ENCODE data around the gene ADGRG4. TPM values are rescaled to one million over a fixed set of nuclear protein-coding genes. Genes with fewer than 3 reads are reported as not detected.

ADGRG4 gene
- total and polyA plus RNA-seq, 2 of the 8 experiments (the other 6 are each of a cell fraction or from before 2014, with no cell fraction given) = not detected

DNA sequence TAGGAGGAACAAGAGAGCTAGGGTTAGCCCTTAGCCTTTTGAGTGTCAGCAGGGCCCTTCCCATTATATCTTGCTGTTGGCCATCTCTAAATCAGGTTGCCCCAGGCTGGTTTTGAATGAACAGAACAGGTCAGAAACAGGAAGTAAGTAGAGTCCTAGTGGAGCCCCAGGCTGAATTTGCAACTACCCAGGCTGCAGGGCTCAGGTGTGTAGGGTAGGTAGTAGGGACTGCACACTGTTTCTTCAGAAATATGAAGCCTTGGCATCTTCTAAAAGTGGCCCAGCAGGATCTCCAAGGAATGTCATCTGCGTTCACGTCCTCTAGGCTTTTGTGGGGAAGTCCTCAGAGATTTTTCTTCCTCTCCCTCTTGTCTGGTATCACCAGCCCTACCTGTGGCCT, 90.2 kb downstream of the ADGRG4 start:
- H3K9ac ChIP-seq (replicated peaks in 1 of 4; ENCODE audit: extremely low read depth in 1 of 4, low read depth in 3 of 4, low read length in 3 of 4) = no peak overlapping the region
- no peak overlapping the region for H3K4me2 ChIP-seq (ENCODE audit: insufficient read depth in 1 of 2, low read depth in 2 of 2, low read length in 2 of 2)
- no peak overlapping the region for H3K56ac ChIP-seq (replicated peaks; ENCODE audit: insufficient read length, low read depth, low read length)
- H2BK15ac ChIP-seq (ENCODE audit: low read length) = no peak overlapping the region
- H3K4ac ChIP-seq (replicated peaks; ENCODE audit: insufficient read length, low read depth, low read length) = no peak overlapping the region
- no peak overlapping the region for H2BK120ac ChIP-seq (replicated peaks; ENCODE audit: low read depth, low read length)
- no peak overlapping the region for H4K8ac ChIP-seq (ENCODE audit: extremely low read depth, insufficient read depth, low read length)
- no peaks in the 10 kb centered on the region for H3K27me3 ChIP-seq (replicated peaks in 1 of 4; ENCODE audit: control insufficient read depth in 3 of 4, extremely low read depth in 1 of 4, insufficient read depth in 3 of 4, low read length in 3 of 4)
- H2BK20ac ChIP-seq (ENCODE audit: low read length) = no peak overlapping the region
- no peak overlapping the region for H2AK5ac ChIP-seq (ENCODE audit: low read depth, low read length)
- no peak overlapping the region for H2BK5ac ChIP-seq (ENCODE audit: low read depth, low read length)
- ChIA-PET POLR2A (ENCODE audit: partially characterized antibody) (no interaction called here), CTCF (ENCODE audit: partially characterized antibody) (no interaction called here)
- H3K36me3 ChIP-seq (ENCODE audit: control insufficient read depth in 2 of 4, insufficient read depth in 4 of 4, low read length in 3 of 4) = no peaks in the 10 kb centered on the region
- no peak overlapping the region for H3K23ac ChIP-seq (ENCODE audit: insufficient read length)
- H4K91ac ChIP-seq (replicated peaks; ENCODE audit: insufficient read length, low read length) = no peak overlapping the region
- H3K23me2 ChIP-seq (ENCODE audit: low read depth, low read length) = no peaks in the 10 kb centered on the region
- no peak for FAIRE-seq
- H4K5ac ChIP-seq (ENCODE audit: insufficient read length, low read depth, low read length) = no peak overlapping the region
- no peak overlapping the region for H2AFZ ChIP-seq (ENCODE audit: low read length)
- no peak overlapping the region for H2BK12ac ChIP-seq (ENCODE audit: low read depth, low read length)
- H3K79me2 ChIP-seq (ENCODE audit: control insufficient read depth in 1 of 2, insufficient read depth in 2 of 2, low read length in 2 of 2) = no peaks in the 10 kb centered on the region
- no peaks in the 10 kb centered on the region for H3K9me3 ChIP-seq (ENCODE audit: insufficient read depth in 2 of 2, low read depth in 1 of 2, low read length in 1 of 2)
- no peak overlapping the region for H3K27ac ChIP-seq (ENCODE audit: low read depth, low read length)
- WGBS, 2 experiments (ENCODE audit: extremely low coverage in 1 of 2, insufficient coverage in 1 of 2, insufficient read length in 1 of 2, insufficient replicate concordance in 2 of 2, low coverage in 1 of 2, low lambda C conversion rate in 2 of 2, missing lambda C conversion rate in 1 of 2) = 90% methylated on average over 2 of the region's 2 CpGs; no CpG with 5 or more reads in 1 of the 2 experiments
- DNase-seq (ENCODE audit: low read depth in 1 of 2, low spot score in 2 of 2) = no peak
- H4K20me1 ChIP-seq (replicated peaks in 1 of 2; ENCODE audit: control insufficient read depth in 1 of 2, insufficient read depth in 2 of 2, low read length in 2 of 2) = no peaks in the 10 kb centered on the region
- H3K79me1 ChIP-seq (ENCODE audit: low read depth, low read length) = no peaks in the 10 kb centered on the region
- H3K14ac ChIP-seq (ENCODE audit: insufficient read length) = no peak overlapping the region
- H3K18ac ChIP-seq (ENCODE audit: extremely low read depth, low read length) = no peak overlapping the region
- H3K4me3 ChIP-seq (ENCODE audit: extremely low read depth in 1 of 4, insufficient read depth in 2 of 4, low read depth in 3 of 4, low read length in 4 of 4) = no peak overlapping the region
- H3K4me1 ChIP-seq (replicated peaks in 1 of 4; ENCODE audit: control insufficient read depth in 3 of 4, insufficient read depth in 4 of 4, low read length in 3 of 4) = no peaks in the 10 kb centered on the region
- no peak for TF ChIP-seq SRF (IDR thresholded peaks at IDR 0.05; ENCODE audit: low read depth, low read length)
- TF ChIP-seq NANOG (IDR thresholded peaks at IDR 0.05; ENCODE audit: insufficient read depth, low read depth, low read length, poor library complexity, severe bottlenecking) = no peak
- TF ChIP-seq JUN (IDR thresholded peaks at IDR 0.05; ENCODE audit: low read depth, low read length) = no peak
- no peak for TF ChIP-seq TAF7 (optimal IDR thresholded peaks at IDR 0.05; ENCODE audit: borderline replicate concordance, low read depth, low read length)
- TF ChIP-seq SIN3A (conservative IDR thresholded peaks at IDR 0.05 in 1 of 2, IDR thresholded peaks at IDR 0.05 in 1 of 2; ENCODE audit: low read depth in 1 of 2, low read length in 2 of 2) = no peak
- TF ChIP-seq, protein P1, sequence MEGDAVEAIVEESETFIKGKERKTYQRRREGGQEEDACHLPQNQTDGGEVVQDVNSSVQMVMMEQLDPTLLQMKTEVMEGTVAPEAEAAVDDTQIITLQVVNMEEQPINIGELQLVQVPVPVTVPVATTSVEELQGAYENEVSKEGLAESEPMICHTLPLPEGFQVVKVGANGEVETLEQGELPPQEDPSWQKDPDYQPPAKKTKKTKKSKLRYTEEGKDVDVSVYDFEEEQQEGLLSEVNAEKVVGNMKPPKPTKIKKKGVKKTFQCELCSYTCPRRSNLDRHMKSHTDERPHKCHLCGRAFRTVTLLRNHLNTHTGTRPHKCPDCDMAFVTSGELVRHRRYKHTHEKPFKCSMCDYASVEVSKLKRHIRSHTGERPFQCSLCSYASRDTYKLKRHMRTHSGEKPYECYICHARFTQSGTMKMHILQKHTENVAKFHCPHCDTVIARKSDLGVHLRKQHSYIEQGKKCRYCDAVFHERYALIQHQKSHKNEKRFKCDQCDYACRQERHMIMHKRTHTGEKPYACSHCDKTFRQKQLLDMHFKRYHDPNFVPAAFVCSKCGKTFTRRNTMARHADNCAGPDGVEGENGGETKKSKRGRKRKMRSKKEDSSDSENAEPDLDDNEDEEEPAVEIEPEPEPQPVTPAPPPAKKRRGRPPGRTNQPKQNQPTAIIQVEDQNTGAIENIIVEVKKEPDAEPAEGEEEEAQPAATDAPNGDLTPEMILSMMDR (IDR thresholded peaks at IDR 0.05; ENCODE audit: control extremely low read depth in 1 of 3, insufficient read depth in 1 of 3, low read depth in 1 of 3, low read length in 3 of 3) = no peak
- TF ChIP-seq, protein P2, sequence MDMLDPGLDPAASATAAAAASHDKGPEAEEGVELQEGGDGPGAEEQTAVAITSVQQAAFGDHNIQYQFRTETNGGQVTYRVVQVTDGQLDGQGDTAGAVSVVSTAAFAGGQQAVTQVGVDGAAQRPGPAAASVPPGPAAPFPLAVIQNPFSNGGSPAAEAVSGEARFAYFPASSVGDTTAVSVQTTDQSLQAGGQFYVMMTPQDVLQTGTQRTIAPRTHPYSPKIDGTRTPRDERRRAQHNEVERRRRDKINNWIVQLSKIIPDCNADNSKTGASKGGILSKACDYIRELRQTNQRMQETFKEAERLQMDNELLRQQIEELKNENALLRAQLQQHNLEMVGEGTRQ (IDR thresholded peaks at IDR 0.05; ENCODE audit: low read length) = no peak
- no peak for TF ChIP-seq TBP (IDR thresholded peaks at IDR 0.05; ENCODE audit: low read depth, low read length)
- TF ChIP-seq RAD21 (IDR thresholded peaks at IDR 0.05 in 1 of 2, conservative IDR thresholded peaks at IDR 0.05 in 1 of 2; ENCODE audit: low read depth in 2 of 2, low read length in 2 of 2) = no peak
- TF ChIP-seq TEAD4 (IDR thresholded peaks at IDR 0.05; ENCODE audit: low read depth, low read length) = no peak
